ENCODE data around the gene GRB2. TPM values are rescaled to one million over a fixed set of nuclear protein-coding genes. Genes with fewer than 3 reads are reported as not detected.

GRB2 gene
- total and polyA plus RNA-seq, 2 of the 8 experiments (the other 6 are each of a cell fraction or from before 2014, with no cell fraction given), result 44.2 to 101 TPM

DNA sequence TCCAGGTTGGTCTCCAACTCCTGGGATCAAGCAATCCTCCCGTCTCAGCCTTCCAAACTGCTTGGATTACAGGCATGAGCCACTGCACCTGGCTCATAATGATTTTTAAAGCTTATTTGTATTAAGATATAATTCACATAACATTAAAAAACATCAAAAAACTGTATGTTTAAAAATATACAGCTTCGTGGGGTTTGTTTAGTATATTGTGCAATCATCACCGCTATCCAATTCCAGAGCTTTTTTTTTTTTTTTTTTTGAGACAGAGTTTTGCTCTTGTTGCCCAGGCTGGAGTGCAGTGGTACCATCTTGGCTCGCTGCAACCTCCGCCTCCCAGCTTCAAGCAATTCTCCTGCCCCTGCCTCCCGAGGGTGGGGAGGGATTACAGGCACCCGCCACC lies 105.2 kb downstream of the GRB2 start:
- H3K56ac ChIP-seq (replicated peaks; ENCODE audit: insufficient read length, low read depth, low read length), result no peak overlapping the region
- H2BK12ac ChIP-seq (ENCODE audit: low read depth, low read length), result no peak overlapping the region
- H3K4me2 ChIP-seq (ENCODE audit: insufficient read depth in 1 of 2, low read depth in 2 of 2, low read length in 2 of 2), result no peak overlapping the region
- H3K4me3 ChIP-seq (ENCODE audit: extremely low read depth in 1 of 4, insufficient read depth in 2 of 4, low read depth in 3 of 4, low read length in 4 of 4), result no peak overlapping the region
- H3K18ac ChIP-seq (ENCODE audit: extremely low read depth, low read length), result no peak overlapping the region
- ChIA-PET POLR2A (ENCODE audit: partially characterized antibody) (interaction anchor here (1.0 to 1.3 kb wide), 2 partner anchors 9 to 38 kb away, joined by 3 read pairs; partner anchors contain the start of genes GGA3 and MRPS7), CTCF (ENCODE audit: partially characterized antibody) (interaction anchor here (0.6 to 2.1 kb wide), 3 partner anchors 11 to 29 kb away, joined by 3 to 10 read pairs (median 3); partner anchors contain the start of genes MIF4GD and SLC25A19)
- H2BK5ac ChIP-seq (ENCODE audit: low read depth, low read length), result no peak overlapping the region
- no peaks in the 10 kb centered on the region for H3K9me3 ChIP-seq (ENCODE audit: insufficient read depth in 2 of 2, low read depth in 1 of 2, low read length in 1 of 2)
- H3K36me3 ChIP-seq (ENCODE audit: control insufficient read depth in 2 of 4, insufficient read depth in 4 of 4, low read length in 3 of 4), result no peaks in the 10 kb centered on the region
- no peaks in the 10 kb centered on the region for H3K27me3 ChIP-seq (replicated peaks in 1 of 4; ENCODE audit: control insufficient read depth in 3 of 4, extremely low read depth in 1 of 4, insufficient read depth in 3 of 4, low read length in 3 of 4)
- H2BK20ac ChIP-seq (ENCODE audit: low read length), result no peak overlapping the region
- H3K79me1 ChIP-seq (ENCODE audit: low read depth, low read length), result no peaks in the 10 kb centered on the region
- no peaks in the 10 kb centered on the region for H3K79me2 ChIP-seq (ENCODE audit: control insufficient read depth in 1 of 2, insufficient read depth in 2 of 2, low read length in 2 of 2)
- H4K5ac ChIP-seq (ENCODE audit: insufficient read length, low read depth, low read length), result no peak overlapping the region
- H2BK15ac ChIP-seq (ENCODE audit: low read length), result no peak overlapping the region
- 96% methylated on average over 7 of the region's 7 CpGs; no CpG with 5 or more reads in 1 of the 2 experiments for WGBS, 2 experiments (ENCODE audit: extremely low coverage in 1 of 2, insufficient coverage in 1 of 2, insufficient read length in 1 of 2, insufficient replicate concordance in 2 of 2, low coverage in 1 of 2, low lambda C conversion rate in 2 of 2, missing lambda C conversion rate in 1 of 2)
- FAIRE-seq (no peak), DNase-seq (ENCODE audit: low read depth in 1 of 2, low spot score in 2 of 2) (no peak)
- H4K91ac ChIP-seq (replicated peaks; ENCODE audit: insufficient read length, low read length), result no peak overlapping the region
- H3K4me1 ChIP-seq (replicated peaks in 1 of 4; ENCODE audit: control insufficient read depth in 3 of 4, insufficient read depth in 4 of 4, low read length in 3 of 4), result no peaks in the 10 kb centered on the region
- no peak overlapping the region for H3K4ac ChIP-seq (replicated peaks; ENCODE audit: insufficient read length, low read depth, low read length)
- no peak overlapping the region for H3K9ac ChIP-seq (replicated peaks in 1 of 4; ENCODE audit: extremely low read depth in 1 of 4, low read depth in 3 of 4, low read length in 3 of 4)
- H4K8ac ChIP-seq (ENCODE audit: extremely low read depth, insufficient read depth, low read length), result no peak overlapping the region
- no peaks in the 10 kb centered on the region for H4K20me1 ChIP-seq (replicated peaks in 1 of 2; ENCODE audit: control insufficient read depth in 1 of 2, insufficient read depth in 2 of 2, low read length in 2 of 2)
- no peaks in the 10 kb centered on the region for H3K23me2 ChIP-seq (ENCODE audit: low read depth, low read length)
- H2AFZ ChIP-seq (ENCODE audit: low read length), result no peak overlapping the region
- no peak overlapping the region for H3K23ac ChIP-seq (ENCODE audit: insufficient read length)
- H3K27ac ChIP-seq (ENCODE audit: low read depth, low read length), result no peak overlapping the region
- H2AK5ac ChIP-seq (ENCODE audit: low read depth, low read length), result no peak overlapping the region
- no peak for TF ChIP-seq SIX5 (IDR thresholded peaks at IDR 0.05; ENCODE audit: low read depth, low read length)
- TF ChIP-seq POU5F1 (IDR thresholded peaks at IDR 0.05; ENCODE audit: low read depth, low read length), result no peak
- no peak for TF ChIP-seq FOSL1 (IDR thresholded peaks at IDR 0.05; ENCODE audit: insufficient read depth, low read depth, low read length)
- TF ChIP-seq CHD1 (IDR thresholded peaks at IDR 0.05; ENCODE audit: low read depth, low read length), result no peak
- no peak for TF ChIP-seq TAF1 (IDR thresholded peaks at IDR 0.05; ENCODE audit: low read depth, low read length)
- TF ChIP-seq KDM5A (IDR thresholded peaks at IDR 0.05; ENCODE audit: low read length), result no peak
- no peak for TF ChIP-seq BACH1 (IDR thresholded peaks at IDR 0.05; ENCODE audit: low read length)
- no peak for TF ChIP-seq RXRA (IDR thresholded peaks at IDR 0.05; ENCODE audit: insufficient read depth, low read depth, low read length)
- no peak for TF ChIP-seq YY1 (IDR thresholded peaks at IDR 0.05; ENCODE audit: low read depth, low read length)
- TF ChIP-seq CHD2 (IDR thresholded peaks at IDR 0.05; ENCODE audit: low read length), result no peak
- no peak for TF ChIP-seq MAFK (IDR thresholded peaks at IDR 0.05; ENCODE audit: low read depth, low read length)
- TF ChIP-seq SUZ12 (IDR thresholded peaks at IDR 0.05; ENCODE audit: low read length), result no peak
- H3K14ac ChIP-seq (ENCODE audit: insufficient read length), result no peak overlapping the region
- no peak overlapping the region for H2BK120ac ChIP-seq (replicated peaks; ENCODE audit: low read depth, low read length)

All from H1 (cell line).